DOHH2 (cell line): ENCODE measurements around the gene STAP2.

Source experiments
- CTCF ChIP-seq: fragments of 200-600 bp; sonication (generic); IDR thresholded peaks from one replicate; pipeline ENCODE4 v1.5.1; 2014; ENCODE audit warnings: antibody characterized with exemption, mild to moderate bottlenecking, low read depth, low read length; ENCODE audit not compliant: poor library complexity, severe bottlenecking
- EZH2phosphoT487 ChIP-seq: fragments of 200-600 bp; sonication (generic); IDR thresholded peaks from 2 replicates; pipeline ENCODE4 v1.6.1; 2017; ENCODE audit warnings: borderline replicate concordance, mild to moderate bottlenecking, antibody characterized with exemption, low read length, moderate library complexity, mixed read lengths

- TF ChIP-seq CTCF (no peak), EZH2phosphoT487 (no peak)
Measured at GRCh38 chr19:4373601-4374497, 35.2 kb upstream of the STAP2 start.
